GM15510 (cell line): Measurements from ENCODE around the gene GFPT1.

Source experiments
- POLR2A ChIP-seq: IDR thresholded peaks from 3 replicates; pipeline ENCODE4 v1.6.1; 2011; ENCODE audit warnings: borderline replicate concordance; ENCODE audit not compliant: insufficient read length; ENCODE audit errors: extremely low read depth

GFPT1 gene

GRCh38 chr2:69389271-69389670 is 2.2 kb upstream of the GFPT1 start:
- no peak for TF ChIP-seq POLR2A

DNA sequence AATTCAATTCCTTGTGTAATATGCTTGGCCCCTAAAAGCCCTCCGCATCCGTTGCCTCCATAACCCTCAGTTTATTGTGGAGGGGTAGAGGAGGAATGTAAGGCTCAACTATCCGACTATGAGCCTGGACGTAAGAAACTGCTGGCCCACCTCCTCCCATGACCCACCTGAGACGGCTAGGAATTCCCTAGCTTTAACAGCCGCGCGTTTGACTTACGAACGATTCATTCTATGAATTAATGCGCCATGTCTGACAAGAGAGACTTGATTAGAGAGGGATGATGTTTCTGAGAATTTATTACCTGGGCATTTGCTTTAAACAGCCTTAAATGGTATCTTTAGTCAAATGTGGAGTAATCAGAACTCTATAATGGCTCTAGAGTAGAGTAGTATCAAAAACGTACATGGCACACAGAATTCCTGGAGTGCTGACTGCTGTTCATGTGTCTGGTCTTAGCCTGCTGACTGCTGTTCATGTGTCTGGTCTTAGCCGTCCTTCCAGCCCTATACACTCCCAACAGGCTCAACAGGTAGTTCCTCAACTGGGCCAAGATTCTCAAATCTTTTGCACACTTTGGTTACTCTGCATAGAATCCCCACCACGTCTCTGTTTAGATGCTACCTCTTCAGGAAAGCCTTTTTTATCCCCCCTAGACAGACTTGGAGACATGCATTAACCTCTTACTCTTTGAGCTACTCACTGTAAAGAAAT is 899 bp upstream of the GFPT1 start:
- no peak for TF ChIP-seq POLR2A

GRCh38 chr2:69386360-69386759 is 667 bp downstream of the GFPT1 start:
- no peak for TF ChIP-seq POLR2A

DNA sequence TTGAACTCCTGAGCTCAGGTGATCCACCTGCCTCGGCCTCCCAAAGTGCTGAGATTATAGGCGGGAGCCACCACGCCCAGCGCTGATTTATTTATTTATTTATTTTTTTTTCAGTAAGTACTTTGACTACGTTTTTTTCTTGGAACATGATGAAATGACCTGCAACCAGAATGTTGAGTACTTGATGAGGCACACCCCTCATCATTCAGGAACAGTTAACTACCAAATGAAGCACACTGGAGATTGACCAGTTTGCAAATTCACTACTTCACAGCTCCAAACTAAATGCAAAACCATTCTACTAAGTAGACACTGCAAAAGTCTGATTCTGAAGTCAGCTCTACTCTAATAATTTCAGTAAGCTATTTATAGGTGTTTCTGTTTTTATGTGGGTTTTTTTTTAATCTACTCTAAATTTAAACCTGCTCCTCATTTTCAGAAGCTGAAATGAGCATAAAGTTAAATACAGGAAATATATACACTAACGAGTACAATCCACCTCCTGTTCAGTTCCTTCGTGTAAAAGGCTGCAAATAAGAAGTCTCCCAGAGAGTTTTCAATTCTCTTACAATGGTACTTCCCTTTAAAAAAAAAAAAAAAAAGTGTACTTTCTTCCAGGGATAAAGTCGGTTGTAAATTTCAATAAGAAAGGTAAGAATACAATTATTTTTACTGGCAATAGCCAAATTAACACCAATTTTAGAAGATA is 1.4 kb downstream of the GFPT1 start:
- no peak for TF ChIP-seq POLR2A

DNA sequence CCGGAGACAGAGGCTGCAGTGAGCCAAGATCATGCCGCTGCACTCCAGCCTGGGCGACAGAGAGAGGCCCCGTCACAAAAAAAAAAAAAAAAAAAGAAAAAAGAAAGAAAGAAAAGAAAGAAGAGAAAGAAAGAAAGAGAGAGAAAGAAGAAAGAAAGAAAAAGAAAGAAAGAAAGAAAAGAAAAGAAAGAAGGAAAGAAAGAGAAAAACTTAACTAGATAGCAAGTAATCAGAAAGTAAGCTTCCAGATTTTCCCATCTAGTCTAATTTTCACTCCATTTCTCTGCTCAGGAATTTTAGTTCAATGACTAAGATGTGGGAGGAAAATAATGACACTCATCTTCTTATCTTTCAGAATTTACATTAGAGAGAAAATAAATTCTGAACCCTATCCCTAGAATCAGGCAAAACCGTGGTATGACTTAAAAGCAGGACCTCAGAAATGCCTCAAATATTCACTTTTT is 2.4 kb downstream of the GFPT1 start:
- TF ChIP-seq POLR2A = no peak

GRCh38 chr2:69383176-69383812 is 3.7 kb downstream of the GFPT1 start:
- TF ChIP-seq POLR2A = no peak

DNA sequence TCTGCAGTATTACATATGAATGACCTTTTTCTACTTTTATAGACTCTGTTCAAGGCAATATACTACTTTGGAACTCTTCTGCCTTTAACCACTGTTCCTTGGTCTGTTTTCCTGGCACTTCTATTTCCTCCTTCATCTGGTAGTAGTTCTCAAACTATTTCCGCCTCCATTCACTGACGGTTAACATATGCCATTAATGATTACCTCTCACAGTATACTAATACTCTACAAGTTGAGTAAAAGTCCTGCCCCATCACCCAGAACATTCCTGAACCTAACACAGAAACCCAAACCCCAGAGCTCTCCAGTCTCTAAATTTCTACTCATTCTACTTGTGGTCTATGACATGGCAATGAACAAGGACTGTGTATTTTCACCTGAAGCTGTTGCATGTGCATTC is 4.5 kb downstream of the GFPT1 start:
- TF ChIP-seq POLR2A = no peak

- no peak for TF ChIP-seq POLR2A
Observed at GRCh38 chr2:69381337-69381737, 5.7 kb downstream of the GFPT1 start.

- TF ChIP-seq POLR2A = no peak
Observed at GRCh38 chr2:69380072-69380917, 6.7 kb downstream of the GFPT1 start.

DNA sequence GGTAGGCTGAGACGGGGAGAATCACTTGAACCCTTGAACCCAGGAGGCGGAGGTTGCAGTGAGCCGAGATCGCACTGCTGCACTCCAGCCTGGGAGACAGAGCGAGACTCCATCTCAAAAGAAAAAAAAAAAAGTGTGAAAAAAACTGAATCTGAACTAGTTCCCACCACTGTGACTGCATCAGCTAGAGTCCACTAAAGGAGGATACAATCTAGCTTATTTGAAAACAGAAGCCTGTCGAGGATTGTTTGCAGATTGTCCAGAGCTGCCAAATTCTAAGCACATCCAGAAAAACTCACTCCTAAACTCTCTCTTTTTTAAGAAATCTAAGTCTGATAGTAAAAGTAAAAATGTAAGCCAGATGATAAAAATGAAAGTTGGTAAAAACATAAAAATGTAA is 10.6 kb downstream of the GFPT1 start:
- no peak for TF ChIP-seq POLR2A

GRCh38 chr2:69375494-69376353 is 11.3 kb downstream of the GFPT1 start:
- TF ChIP-seq POLR2A = no peak

DNA sequence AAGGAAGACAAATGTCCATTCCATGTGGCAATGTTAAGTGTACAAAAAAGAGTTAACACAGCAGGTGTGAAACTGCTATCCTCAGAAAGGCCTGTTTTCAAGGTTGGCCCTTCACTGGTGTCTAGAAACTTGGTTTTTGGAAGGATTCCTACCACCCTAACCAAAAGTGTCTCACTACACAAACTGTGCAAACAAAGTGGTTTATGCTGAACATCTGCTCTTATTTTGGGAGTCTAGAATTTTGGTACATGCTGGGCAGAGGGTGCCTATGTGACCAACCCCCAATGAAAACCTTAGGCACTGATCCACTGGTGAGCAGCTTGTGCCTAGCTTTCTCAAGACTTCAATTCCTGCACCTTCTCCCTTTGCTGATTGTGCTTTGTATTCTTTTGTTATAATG is 14.3 kb downstream of the GFPT1 start:
- TF ChIP-seq POLR2A = no peak

GRCh38 chr2:69369802-69370201 is 17.2 kb downstream of the GFPT1 start:
- no peak for TF ChIP-seq POLR2A

DNA sequence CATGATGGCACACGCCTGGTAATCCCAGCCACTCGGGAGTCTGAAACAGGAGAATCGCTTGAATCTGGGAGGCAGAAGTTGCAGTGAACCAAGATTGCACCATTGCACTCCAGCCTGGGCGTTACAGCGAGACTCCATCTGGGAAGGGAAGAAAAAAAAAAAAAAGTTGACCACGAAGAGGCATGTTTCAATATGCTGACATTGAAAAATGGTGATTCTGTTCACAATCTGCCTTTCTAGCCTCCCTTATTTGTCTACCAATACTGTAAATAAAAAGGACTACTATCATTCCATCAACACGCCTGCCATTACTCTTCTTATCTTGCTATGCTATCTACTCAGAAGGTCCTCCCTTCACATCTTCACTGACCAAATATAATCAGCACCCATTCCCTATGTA is 18.4 kb downstream of the GFPT1 start:
- TF ChIP-seq POLR2A = no peak
